HG02884 (cell line): ENCODE measurements around the gene TENM4.

Source experiments
- ATAC-seq: cut with Tn5 transposase; IDR thresholded peaks from one replicate; pipeline ENCODE4 v1.9.1; 2021; ENCODE audit warnings: mild to moderate bottlenecking, moderate library complexity; ENCODE audit not compliant: unreplicated experiment

TENM4 gene

DNA sequence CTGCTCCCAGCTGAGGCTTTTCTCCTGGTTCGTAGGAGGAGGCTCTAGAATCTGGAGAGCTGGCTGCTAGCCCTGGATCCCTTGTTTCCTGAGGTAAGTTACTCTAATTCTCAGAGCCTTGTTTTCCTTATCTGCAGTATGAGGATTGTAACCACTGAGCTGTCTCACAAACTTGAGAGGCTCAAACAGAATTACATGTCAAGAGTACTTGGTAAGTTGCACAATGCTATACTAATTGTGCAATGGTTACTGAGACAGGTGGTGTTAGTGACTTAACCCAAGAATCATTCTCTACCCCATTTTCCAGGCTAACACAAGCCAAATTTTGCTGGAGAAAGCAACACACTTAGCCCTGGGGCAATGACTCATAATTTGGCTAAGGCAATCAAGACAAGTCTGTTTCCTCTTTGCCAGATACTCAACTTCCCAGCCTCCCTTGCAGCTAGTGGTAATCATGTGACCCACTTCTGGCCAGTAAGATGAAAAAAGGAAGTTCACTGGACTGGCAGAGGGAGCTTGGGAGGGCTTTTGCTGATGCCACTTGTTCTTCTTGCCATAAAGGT is 348.0 kb downstream of the TENM4 start:
- no peak for ATAC-seq

DNA sequence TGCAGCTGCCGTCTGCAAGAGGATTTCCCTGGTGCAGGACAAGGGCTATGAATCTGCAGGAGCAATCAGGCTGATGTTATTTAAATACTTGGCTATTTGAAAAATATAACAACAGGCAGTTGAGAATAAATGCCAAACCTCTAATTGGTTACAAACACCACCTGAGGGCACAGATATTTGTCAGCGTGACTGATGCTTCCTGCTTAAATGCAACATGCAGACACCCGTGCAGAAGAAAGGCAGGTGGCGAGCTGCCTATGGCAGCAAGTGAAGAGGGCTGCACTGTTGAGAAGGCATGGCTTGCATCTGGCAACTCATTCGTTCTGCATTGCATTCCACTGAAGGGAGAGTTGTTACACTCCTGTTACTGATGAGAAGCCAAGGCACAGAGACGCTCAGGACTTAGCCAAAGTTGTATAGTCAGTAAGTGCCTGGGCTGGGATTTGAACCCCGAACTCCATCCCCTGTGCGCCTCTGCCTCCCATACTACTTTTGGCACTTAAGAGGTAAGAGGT is 350.6 kb downstream of the TENM4 start:
- no peak for ATAC-seq

DNA sequence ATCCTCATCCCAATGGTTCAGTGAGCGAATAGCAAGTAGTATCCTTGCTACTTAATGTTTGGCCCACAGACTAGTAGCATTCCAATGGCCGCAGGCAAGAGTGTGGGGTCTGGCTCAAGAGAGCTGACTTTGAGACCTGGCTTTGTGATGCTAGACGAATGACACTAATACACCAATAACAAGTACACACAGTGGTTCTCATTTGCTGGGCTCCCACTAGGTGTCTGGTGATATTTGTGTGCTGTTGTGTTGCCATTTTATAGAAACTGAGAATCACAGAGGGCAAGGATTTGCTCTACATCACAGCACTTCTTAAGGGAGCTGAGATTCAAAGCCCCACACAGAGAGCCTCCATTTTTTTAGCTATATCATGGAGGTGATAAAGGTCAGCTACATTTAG is 351.2 kb downstream of the TENM4 start:
- no peak for ATAC-seq

DNA sequence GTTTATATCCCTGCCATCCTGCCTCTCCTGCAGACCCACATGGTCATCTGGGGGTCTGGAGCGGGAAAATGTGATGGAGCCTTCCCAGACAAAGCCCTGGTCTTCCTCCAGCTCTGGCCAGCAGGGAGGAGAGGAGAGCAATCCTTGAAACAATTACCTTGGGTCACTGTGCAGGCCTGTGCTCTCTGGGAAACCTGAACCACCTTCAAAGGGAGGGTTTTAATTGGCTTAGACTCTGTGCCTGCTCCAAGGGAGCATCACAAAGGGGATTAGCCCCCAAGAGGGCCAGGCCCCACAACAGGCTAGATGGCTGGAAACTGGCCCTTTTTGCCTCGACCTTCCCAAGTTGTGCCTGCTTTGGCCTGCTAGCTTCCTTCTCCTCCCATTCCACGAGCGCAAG is 351.9 kb downstream of the TENM4 start:
- no peak for ATAC-seq

DNA sequence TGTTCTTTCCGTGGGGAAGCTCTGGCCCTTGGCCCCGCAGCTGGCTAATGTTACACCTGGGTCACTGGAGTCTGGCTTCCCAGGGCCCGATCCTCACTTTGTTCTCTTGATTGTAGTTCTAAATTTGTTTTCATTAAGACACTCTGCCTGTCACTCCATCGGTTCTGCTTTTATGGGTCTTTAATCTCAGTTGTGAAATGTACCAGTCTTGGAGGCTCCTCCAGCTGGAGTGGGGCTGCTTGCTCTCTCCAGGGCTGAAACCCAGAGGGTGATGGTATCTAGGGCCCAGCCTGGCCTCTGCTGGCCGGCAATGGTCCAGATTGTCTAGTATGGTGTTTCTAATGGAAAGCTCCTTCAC is 352.9 kb downstream of the TENM4 start:
- no peak for ATAC-seq

DNA sequence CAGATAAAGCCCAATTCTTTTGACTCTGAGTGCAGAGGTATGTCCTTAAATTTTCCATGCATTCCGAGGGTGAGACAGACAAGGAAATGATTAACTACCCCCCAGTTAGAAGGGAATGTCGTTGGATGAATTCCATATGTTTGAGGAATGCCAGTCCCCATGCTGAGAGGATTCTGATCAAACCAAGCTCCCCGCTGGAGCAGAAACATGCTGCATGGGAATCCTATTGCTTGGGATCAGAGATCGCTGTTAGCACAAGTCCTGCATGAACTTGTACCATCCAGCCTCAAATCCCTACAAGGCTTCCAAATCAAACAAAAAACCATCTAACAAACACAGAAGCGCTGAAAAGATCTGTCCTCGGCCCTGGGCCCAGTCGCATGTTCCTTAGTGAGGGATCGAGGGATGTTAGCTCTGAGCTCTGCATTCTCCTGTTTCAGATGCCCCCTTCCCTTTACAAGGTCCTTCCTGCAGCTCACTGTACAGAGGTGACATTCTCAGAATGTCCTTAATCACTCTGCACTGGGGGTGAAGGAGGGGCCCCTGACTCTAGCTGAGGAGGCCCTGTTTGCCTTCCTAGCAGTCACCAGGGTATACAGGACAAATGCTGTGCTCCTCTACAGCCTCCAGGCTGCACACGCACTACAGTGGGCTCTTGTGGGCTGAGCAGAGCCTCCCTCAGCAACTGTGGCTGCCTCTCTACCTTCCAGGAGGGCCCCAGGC is 353.4 kb downstream of the TENM4 start:
- ATAC-seq: no peak

DNA sequence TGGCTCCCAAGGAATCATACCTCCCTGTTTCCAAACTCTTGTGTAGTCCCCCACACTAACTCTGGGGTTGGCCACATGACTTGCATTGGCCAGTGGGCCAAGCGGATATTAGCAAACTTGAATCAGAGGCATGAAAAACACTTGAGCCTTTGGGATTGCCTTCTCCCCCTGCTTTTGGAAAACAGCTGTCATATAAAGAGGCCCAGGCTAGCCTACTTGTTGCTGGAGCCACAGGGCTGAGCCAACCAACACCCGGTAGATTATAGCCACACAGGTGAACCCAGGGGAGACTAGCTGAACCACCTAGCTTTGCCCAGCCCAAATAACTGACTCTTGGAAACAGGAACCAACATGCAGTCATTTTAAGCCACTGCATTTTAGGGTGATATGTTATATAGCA is 354.8 kb downstream of the TENM4 start:
- no peak for ATAC-seq

DNA sequence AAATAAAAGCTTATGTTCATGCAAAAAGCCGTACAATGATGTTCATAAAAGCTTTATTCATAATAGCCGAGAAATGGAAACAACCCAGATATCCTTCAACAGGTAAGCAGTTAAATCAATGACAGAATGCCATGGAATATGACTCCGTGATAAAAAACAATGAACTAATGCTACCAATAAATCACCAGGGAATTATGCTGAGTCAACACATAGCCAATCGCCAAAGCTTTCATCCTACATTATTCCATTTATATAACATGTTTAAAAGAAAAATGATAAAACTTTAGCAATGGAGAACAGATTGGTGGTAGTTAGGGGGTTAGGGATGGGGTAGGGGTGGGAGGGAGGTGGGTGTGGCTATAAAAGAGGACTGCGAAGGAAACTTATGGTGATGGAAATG is 356.4 kb downstream of the TENM4 start:
- no peak for ATAC-seq

DNA sequence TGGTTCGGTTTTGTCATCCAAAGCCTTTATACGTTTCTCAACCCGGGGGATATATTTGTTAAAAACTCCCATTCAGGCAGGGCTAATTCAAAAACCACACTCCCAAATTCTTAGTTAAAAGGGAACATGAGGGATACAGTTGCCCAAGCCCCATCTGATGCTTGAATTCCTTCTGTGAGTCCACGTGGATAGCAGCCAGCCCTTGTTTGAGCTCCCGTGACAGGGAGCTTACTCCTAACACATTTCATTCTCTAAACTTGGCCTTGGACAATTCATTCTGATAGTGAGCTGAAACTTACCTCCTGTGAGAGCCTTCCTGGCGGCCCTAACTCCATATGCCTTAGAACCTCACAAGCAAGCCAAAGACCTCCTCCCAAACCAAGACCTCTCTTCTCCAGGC is 357.5 kb downstream of the TENM4 start:
- no peak for ATAC-seq

DNA sequence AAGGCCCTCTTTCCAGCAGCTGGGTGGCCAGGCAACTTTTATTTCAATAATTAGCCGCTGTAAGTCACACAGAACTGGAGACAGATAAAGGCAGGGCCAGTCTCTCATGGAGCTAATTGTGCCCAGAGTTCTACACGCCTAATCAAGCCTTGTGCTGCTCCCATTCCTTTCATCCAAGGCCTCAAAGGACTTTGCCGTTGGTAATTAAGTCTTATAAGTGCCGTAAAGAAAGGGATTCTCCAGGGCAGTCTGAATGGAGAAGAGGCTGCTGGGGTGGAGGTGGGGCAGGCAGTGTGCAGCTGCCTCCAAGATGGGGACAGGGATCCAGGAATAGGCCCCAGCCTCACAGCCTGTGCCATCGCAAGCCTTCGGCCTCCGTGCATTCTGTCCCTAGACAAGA is 357.9 kb downstream of the TENM4 start:
- ATAC-seq: no peak

DNA sequence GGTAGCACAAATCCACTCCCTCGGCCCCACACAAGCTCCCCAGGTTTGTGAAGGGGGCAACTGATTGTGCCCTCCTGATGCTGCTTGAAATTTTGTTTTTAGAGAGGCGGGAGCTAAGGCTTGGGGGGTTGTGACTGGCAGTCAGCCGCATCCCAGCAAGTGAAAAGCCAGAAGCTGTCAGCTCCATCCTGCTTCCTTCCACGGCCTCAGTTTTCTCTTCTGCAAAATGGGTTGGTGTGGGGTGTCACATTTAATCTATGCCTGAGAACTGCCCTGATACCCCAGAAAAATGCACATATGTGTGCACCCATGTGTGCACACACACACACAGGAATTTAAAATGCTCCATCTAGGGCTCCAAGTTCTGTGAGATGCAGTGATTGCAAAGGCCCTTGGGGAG is 358.6 kb downstream of the TENM4 start:
- no peak for ATAC-seq

DNA sequence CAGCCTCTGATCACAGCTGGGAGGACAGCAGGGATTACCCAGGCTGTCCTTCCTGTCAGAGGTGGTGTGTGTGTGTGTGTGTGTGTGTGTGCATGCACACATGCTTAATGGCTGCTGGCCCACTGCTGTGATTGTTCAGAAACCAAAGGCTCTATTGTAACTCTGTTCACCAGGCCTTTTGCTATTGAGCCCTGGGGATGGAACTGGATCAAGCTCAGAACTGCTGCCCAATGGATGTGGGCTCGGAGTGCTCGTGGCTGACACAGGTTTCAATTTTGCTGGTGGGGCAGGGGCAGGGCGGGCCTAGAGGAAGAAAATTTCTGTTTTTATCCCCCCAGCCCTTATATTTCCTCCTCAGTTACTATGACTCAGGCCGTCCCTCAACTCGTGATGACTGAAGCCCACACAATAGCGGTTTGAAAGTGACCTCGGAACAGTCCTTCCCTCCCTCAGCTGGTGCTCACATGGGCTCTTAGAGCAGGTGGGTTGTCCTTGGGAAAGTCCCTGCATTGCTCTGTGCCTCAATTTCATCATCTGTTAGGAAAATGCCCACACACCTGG is 359.3 kb downstream of the TENM4 start:
- ATAC-seq: no peak

DNA sequence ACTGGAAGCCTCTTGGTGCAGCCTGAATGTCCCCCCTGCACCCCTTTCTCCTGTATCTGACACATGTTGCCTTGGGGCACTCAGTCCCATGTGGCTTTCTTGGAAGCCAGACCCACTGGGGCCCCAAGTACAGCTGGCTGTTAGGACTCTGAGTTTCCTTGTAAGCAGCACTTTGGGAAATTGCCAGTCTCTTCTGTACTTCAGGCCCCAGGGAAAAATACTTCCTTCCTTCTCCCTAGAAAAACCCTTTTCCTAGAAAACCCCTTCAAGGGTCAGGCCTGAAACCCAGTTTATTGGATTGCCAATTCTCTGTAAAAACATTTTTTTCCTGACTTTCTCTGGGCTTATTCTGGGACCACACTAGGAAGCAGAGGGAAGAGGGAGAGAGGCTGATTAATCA is 360.3 kb downstream of the TENM4 start:
- no peak for ATAC-seq

DNA sequence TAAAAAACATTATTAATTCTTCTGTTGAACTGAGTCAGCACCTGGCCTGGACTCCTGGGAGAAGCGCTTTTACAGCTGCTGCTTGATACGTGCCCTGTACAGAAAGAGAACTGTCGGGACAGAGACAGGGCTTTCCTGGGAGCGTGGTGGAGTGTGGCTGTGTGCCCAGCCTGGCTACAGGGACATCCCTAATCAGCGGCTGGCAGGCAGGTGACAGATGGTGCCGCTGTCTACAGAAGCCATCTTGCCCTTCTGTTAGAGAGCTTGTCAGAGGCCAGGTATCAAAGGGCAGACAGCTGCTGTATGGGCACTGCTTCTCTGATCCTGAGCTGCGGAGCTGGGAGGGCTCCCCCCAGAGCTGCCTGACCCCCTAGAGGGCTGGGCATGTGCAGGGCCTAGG is 361.8 kb downstream of the TENM4 start:
- ATAC-seq: no peak

DNA sequence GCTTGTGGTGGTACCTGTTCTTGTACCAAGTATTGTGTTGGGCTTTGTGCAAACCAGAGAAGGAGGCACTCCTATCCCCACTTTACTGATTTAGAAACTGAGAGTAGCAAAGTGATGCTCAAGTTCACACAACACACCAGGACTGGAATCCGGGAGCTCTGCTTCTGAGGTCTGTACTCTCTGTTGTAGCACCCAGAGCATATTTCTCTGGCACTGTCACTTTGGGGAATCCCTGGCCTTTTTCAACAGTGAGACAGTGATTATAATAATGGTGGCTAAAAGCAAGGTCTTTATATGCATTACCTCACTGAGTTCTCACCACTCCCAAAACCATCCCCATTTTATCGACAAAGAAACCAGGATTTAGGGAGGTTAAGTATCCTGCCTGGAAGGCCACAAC is 362.4 kb downstream of the TENM4 start:
- ATAC-seq: no peak

DNA sequence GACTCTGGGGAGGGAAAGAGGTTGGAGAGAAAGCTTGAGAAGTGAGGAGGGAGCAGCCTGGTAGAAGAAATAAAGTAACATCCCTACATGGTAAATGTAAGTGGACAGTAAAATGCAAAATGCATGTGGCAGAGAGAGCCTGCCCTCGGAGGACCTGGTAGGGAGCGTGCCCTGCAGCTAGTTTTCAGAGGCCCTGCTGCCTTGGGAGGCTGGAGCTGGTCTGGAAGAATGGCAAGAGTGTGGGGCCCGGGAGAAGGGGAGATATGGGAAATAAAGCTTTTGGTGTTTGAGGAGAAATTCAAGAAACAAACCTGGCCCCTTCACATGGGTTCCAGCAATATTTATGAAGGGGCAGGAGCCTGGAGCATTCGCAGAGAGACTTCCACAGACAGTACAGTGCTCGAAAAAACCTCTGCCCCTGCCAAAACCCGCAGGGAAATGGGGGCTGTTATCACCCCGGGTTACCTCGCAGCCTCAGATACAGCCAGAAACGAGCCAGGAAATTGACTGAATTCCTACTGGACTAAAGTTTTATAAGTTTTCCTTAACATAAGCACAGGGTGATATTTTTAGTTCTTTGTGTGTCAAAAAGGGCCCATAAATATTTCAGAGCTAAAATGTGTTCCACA is 363.0 kb downstream of the TENM4 start:
- no peak for ATAC-seq

DNA sequence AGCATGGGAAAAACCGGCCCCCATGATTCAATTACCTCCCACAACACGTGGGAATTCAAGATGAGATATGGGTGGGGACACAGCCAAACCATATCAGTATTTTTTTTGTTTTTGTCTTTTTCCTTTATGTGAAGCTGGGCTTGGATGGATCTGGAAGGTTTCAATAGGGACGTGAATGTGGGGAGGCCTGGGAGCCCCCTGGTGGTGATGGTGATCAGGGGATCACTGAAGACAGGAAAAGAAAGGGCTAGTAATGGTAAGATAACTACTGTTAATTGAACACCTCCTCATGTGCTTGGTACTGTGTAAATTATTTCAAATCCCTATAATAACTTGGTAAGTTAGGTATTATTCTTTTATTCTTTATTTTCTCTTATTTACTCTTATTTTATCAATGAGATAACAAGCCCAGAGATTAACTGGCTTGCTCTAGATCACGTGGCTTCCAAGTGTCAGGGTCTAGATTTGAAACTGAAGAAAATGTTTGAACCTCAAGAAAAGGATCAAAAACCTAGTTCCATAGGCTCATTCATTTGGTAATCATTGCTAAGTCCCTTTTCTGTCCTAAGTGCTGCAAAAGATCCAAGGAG is 364.2 kb downstream of the TENM4 start:
- ATAC-seq: no peak

DNA sequence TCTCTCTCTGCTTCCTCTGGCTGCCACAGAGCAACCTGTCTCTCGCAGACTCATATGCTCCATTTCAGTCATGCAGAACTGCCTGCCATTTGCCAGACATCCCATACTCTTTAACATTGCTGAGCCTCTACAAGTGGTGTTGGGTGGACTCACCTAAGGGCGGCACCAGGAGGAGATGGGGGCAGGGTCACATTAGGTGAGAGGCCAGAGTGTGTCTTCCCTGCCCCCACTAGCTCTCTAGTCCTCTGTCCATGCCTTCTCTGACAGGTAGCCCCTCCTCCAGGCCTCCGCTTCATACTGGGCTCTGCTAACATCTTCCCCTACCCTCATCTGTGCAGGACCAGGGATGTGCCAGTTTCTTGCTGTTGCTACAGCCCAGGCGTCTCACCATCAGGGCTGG is 366.3 kb downstream of the TENM4 start:
- no peak for ATAC-seq

DNA sequence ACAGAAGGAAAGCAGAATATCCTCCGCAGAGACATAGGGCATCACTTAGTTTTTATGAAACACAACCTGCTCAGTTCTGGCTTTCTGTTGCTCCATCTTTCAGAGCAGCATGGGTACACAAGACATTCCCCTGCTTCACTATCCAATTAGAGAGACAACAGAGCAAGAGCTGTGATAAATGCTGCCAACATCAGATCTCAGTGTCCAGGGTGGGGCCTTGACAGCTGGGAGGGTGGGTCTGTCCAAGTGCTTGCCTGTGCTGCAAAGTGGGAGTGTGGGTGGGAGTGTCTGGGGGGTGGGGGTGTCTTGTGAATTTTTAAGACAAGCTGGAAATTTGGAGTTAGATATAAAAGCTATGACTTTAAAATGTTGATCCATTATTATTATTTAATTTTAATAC is 369.6 kb downstream of the TENM4 start:
- ATAC-seq: no peak

DNA sequence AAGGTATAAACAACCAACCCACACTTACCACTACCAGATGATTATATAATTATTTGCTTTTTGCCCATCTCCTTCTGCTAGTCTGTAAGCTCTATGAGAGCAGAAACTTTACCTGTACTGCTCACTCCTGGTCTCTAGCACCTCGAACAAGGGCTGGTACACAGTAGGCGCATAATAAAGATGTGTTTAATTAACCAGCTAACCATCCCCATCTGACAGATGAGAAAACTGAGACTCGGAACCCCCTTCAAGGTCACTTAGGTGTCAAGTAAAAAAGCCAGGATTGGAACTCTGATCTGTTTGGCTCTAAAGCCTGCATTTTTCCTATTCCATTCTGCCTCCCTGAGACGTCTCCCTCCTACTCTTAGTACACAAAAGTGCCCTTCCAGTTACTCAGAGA is 370.3 kb downstream of the TENM4 start:
- ATAC-seq: no peak

DNA sequence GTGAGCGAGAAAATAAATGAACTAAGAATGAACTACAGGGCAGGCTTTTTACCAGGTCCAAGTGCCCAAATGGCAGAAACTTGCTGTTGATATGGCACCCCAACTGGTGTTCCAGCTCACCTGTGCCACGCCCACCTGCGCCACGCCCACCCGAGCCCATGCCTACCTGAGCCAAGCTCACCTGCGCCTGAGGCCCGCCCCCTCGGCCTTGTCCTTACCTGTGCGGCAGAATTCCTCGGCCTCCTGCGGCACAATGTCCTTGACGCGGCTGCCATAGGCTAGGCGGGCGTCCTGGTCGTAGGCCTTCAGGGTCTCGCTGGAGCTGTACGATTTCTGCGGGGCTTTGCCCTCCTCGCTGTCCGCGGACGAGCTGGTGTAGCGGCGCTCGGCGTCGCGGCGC is 371.3 kb downstream of the TENM4 start:
- ATAC-seq: no peak

DNA sequence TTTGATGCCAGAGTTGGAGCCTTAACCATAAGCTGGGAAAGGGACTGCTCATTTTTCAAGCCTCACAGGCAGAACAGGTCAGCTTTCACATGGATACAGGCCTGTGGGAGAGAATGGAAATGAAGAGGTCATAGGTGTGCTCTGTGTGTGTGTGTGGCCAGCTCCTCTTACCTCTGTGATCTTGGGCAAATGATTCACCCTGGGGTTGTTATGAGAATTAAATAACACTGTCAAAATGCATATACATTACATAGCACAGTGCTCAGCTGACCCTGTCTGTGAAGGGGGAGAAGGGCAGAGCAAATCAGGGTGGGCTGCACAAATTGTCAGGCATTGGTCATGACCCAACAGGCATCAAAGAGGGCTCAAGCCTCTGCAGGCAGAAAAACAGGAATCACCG is 372.5 kb downstream of the TENM4 start:
- ATAC-seq: no peak
